K562 (cell line): Measurements from ENCODE around the gene ENTPD6. TPM values are rescaled to one million over a fixed set of nuclear protein-coding genes. Genes with fewer than 3 reads are reported as not detected.

Source experiments
- BCOR ChIP-seq: fragments of 450-650 bp; IDR thresholded peaks from 2 replicates; pipeline ENCODE4 v1.6.1; 2016
- CREM ChIP-seq: IDR thresholded peaks from 2 replicates; pipeline ENCODE4 v1.6.1; 2014; ENCODE audit warnings: antibody characterized with exemption, low read depth
- GABPA ChIP-seq: fragments of 200-800 bp; sonication (Bioruptor generic); conservative IDR thresholded peaks from 2 replicates; pipeline ENCODE4 v1.6.1; 2016; ENCODE audit warnings: low read depth, missing genetic modification characterization, missing compliant biosample characterization
- MCM3 ChIP-seq: fragments of 450-650 bp; IDR thresholded peaks from 2 replicates; pipeline ENCODE4 v1.6.1; 2016
- MXI1 ChIP-seq: IDR thresholded peaks from 2 replicates; pipeline ENCODE4 v1.6.1; 2011; ENCODE audit warnings: low read depth, mild to moderate bottlenecking, improper control_type of control experiment, low read length
- NCOA2 ChIP-seq, 2 experiments: fragments of 450-650 bp; IDR thresholded peaks; 2 replicates each; pipeline ENCODE4 v1.6.1; 2018; ENCODE audit warnings: mild to moderate bottlenecking in 2 of 2, moderate library complexity in 1 of 2; ENCODE audit not compliant: partially characterized antibody in 2 of 2
- PHB ChIP-seq: fragments of 250-450 bp; sonication (Bioruptor Pico); IDR thresholded peaks from 2 replicates; pipeline ENCODE4 v1.5.0; 2021
- POLR2G ChIP-seq: fragments of 200-400 bp; formaldehyde crosslinking; IDR thresholded peaks from 2 replicates; pipeline ENCODE4 v1.6.1; 2017; ENCODE audit warnings: low read depth, mild to moderate bottlenecking, antibody characterized with exemption, low read length, moderate library complexity
- POU5F1 ChIP-seq: fragments of 150-350 bp; IDR thresholded peaks from 2 replicates; pipeline ENCODE4 v1.6.1; 2014; ENCODE audit warnings: borderline replicate concordance, low read length, low read depth, mild to moderate bottlenecking; ENCODE audit not compliant: partially characterized antibody
- RBM15 ChIP-seq: fragments of 200-400 bp; formaldehyde crosslinking; IDR thresholded peaks from 2 replicates; pipeline ENCODE4 v1.6.1; 2018; ENCODE audit warnings: mild to moderate bottlenecking, low read length, moderate library complexity; ENCODE audit not compliant: insufficient read depth
- SETDB1 ChIP-seq: IDR thresholded peaks from one replicate; pipeline ENCODE4 v1.6.1; 2012; ENCODE audit warnings: low read length, control low read depth, inconsistent platforms
- SIN3B ChIP-seq: fragments of 450-650 bp; IDR thresholded peaks from 2 replicates; pipeline ENCODE4 v1.6.1; 2017; ENCODE audit warnings: low read depth, mild to moderate bottlenecking, moderate library complexity
- SMARCA4 ChIP-seq: fragments of 450-650 bp; IDR thresholded peaks from 2 replicates; pipeline ENCODE4 v1.6.1; 2016
- SP1 ChIP-seq: sonication (generic); formaldehyde crosslinking; IDR thresholded peaks from 2 replicates; pipeline ENCODE4 v1.8.1; 2022; ENCODE audit warnings: mild to moderate bottlenecking, missing genetic modification reagents
- SREBF2 ChIP-seq: sonication (generic); formaldehyde crosslinking; IDR thresholded peaks from 2 replicates; pipeline ENCODE4 v1.4.0; 2020; ENCODE audit warnings: mild to moderate bottlenecking, missing genetic modification reagents
- SUPT5H ChIP-seq: fragments of 450-650 bp; IDR thresholded peaks from 2 replicates; pipeline ENCODE4 v1.6.1; 2016
- ZFP36 ChIP-seq: fragments of 150-350 bp; IDR thresholded peaks from 2 replicates; pipeline ENCODE4 v1.6.1; 2018; ENCODE audit warnings: low read length, low read depth; ENCODE audit not compliant: partially characterized antibody
- ZNF696 ChIP-seq: fragments of 250-450 bp; sonication (Bioruptor Pico); conservative IDR thresholded peaks from 2 replicates; pipeline ENCODE4 v1.4.0; 2020; ENCODE audit warnings: mild to moderate bottlenecking, moderate library complexity
- ZNF717 ChIP-seq: fragments of 250-450 bp; sonication (Bioruptor Pico); IDR thresholded peaks from 2 replicates; pipeline ENCODE4 v1.5.0; 2021
- ZNF766 ChIP-seq: fragments of 200-800 bp; sonication (Bioruptor generic); conservative IDR thresholded peaks from 2 replicates; pipeline ENCODE4 v1.6.1; 2016; ENCODE audit warnings: missing genetic modification characterization, missing compliant biosample characterization
- polyA plus RNA-seq, 8 experiments: library from polyadenylated mRNA; depleted of rRNA in 4 of 8; stranded (reverse) in 5 of 8; unstranded in 3 of 8; fragments of >200 nt; fragmentation: Nextera tagmentation in 2 of 8; fragmentation: Illumina TruSeq in 1 of 8; extraction: Ambion mirVana in 2 of 8; extraction: Trizol in 1 of 8; gene quantifications; 2 replicates each; pipeline versions ENCODE4 v1.2.1 to v1.2.3, GENCODE V29; 2011 to 2014; ENCODE audit warnings: inconsistent platforms in 1 of 8, missing spikeins in 1 of 8
- total RNA-seq, 7 experiments: library from RNA; depleted of rRNA in 6 of 7; stranded (reverse); fragments of >200 nt in 6 of 7; fragmentation: Illumina TruSeq in 2 of 7; extraction: Trizol in 2 of 7; gene quantifications; 2 replicates each; pipeline versions ENCODE4 v1.2.1 to v1.2.3, GENCODE V29; 2011 to 2021; ENCODE audit warnings: low replicate concordance in 1 of 7
- TF ChIP-seq, protein P1 (sequence below): fragments of 250-450 bp; sonication (Bioruptor Pico); IDR thresholded peaks from 2 replicates; pipeline ENCODE4 v1.4.0; 2020; ENCODE audit warnings: borderline replicate concordance
- TF ChIP-seq, protein P2 (sequence below), 2 experiments: fragments of 450-650 bp in 1 of 2; sonication (generic) in 1 of 2; formaldehyde crosslinking in 1 of 2; IDR thresholded peaks in 1 of 2; conservative IDR thresholded peaks in 1 of 2; 2 replicates each; pipeline versions ENCODE4 v1.6.1 to v1.8.1; 2016 to 2023; ENCODE audit warnings: mild to moderate bottlenecking in 2 of 2, moderate library complexity in 2 of 2, inconsistent platforms in 1 of 2, missing genetic modification reagents in 1 of 2
- TF ChIP-seq, protein P3 (sequence below): fragments of 250-450 bp; sonication (Bioruptor Pico); IDR thresholded peaks from 2 replicates; pipeline ENCODE4 v1.4.0; 2020; ENCODE audit warnings: mild to moderate bottlenecking, moderate library complexity, borderline replicate concordance
- TF ChIP-seq, protein P4 (sequence below): fragments of 250-450 bp; sonication (Bioruptor Pico); IDR thresholded peaks from 2 replicates; pipeline ENCODE4 v1.5.0; 2021

Gene ENTPD6
- total and polyA plus RNA-seq, 9 of the 15 experiments (the other 6 are each of a cell fraction or from before 2014, with no cell fraction given): 0.82 to 36.8 (median 22.4) TPM

DNA sequence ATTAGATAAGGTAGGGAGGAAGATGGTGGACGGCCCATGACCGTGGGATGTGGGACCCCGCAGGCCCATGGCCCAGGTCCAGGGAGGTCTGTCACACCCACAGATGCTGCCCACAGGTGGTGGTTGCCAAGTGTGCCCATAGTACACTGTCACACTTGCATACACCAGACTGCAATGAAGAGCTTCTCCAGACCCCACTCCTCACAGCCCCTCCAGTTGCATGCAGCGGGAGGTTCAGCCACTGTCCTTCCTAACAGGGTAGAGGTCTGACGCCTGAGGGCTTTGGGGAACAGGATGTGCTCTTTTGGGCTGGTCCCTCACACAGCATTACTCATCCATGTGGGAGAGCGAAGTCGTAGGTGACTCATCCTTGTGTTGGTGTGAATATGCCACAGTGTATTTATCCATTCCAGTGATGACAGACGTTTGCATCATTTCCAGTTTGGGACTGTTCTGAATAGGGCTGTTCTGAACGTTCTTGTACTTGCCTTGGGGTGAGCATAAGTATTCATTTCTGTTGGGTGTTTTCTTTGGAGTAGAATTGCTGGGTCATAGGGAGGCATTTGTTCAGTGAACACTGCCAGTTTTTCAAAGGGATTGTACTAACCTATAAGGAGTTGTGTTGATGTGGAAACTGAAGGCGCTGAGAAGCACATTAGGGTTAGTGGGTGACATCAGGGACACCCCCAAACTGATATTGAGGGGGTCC is 42.3 kb downstream of the ENTPD6 start (continued):
- TF ChIP-seq SUPT5H (no peak), SMARCA4 (peak; percentile 92), ZFP36 (peak; percentile 96), BCOR (peak; percentile 68; the same call in 1 of the 2 replicates), ZNF696 (no peak), SETDB1 (no peak), MXI1 (no peak), SP1 (CRISPR knock-in tag) (0 out of 2 replicates have a peak, but pooled peaks have one; percentile 46), GABPA (tag) (peak; percentile 35), ZNF766 (CRISPR knock-in tag) (peak; percentile 45; the same call in 1 of the 2 replicates), PHB (no peak), RBM15 (no peak), ZNF717 (no peak), MCM3 (no peak), POLR2G (peak; percentile 53; the same call in 1 of the 2 replicates), CREM (peak; percentile 76), SREBF2 (no peak), SIN3B (no peak), POU5F1 (no peak), NCOA2 (IDR thresholded peaks at IDR 0.05; ENCODE audit: partially characterized antibody in 2 of 2) (peak in 1 of 2 experiments; percentile 72)
- TF ChIP-seq, protein P1, sequence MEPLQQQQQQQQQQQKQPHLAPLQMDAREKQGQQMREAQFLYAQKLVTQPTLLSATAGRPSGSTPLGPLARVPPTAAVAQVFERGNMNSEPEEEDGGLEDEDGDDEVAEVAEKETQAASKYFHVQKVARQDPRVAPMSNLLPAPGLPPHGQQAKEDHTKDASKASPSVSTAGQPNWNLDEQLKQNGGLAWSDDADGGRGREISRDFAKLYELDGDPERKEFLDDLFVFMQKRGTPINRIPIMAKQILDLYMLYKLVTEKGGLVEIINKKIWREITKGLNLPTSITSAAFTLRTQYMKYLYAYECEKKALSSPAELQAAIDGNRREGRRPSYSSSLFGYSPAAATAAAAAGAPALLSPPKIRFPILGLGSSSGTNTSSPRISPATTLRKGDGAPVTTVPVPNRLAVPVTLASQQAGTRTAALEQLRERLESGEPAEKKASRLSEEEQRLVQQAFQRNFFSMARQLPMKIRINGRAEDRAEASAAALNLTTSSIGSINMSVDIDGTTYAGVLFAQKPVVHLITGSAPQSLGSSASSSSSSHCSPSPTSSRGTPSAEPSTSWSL (CRISPR knock-in tag): no peak
- TF ChIP-seq, protein P2, sequence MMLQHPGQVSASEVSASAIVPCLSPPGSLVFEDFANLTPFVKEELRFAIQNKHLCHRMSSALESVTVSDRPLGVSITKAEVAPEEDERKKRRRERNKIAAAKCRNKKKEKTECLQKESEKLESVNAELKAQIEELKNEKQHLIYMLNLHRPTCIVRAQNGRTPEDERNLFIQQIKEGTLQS (IDR thresholded peaks at IDR 0.05): peak; percentile 100
- TF ChIP-seq, protein P2 (CRISPR knock-in tag; conservative IDR thresholded peaks at IDR 0.05): peak; percentile 98
- TF ChIP-seq, protein P3, sequence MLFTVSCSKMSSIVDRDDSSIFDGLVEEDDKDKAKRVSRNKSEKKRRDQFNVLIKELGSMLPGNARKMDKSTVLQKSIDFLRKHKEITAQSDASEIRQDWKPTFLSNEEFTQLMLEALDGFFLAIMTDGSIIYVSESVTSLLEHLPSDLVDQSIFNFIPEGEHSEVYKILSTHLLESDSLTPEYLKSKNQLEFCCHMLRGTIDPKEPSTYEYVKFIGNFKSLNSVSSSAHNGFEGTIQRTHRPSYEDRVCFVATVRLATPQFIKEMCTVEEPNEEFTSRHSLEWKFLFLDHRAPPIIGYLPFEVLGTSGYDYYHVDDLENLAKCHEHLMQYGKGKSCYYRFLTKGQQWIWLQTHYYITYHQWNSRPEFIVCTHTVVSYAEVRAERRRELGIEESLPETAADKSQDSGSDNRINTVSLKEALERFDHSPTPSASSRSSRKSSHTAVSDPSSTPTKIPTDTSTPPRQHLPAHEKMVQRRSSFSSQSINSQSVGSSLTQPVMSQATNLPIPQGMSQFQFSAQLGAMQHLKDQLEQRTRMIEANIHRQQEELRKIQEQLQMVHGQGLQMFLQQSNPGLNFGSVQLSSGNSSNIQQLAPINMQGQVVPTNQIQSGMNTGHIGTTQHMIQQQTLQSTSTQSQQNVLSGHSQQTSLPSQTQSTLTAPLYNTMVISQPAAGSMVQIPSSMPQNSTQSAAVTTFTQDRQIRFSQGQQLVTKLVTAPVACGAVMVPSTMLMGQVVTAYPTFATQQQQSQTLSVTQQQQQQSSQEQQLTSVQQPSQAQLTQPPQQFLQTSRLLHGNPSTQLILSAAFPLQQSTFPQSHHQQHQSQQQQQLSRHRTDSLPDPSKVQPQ (CRISPR knock-in tag): no peak
- TF ChIP-seq, protein P4, sequence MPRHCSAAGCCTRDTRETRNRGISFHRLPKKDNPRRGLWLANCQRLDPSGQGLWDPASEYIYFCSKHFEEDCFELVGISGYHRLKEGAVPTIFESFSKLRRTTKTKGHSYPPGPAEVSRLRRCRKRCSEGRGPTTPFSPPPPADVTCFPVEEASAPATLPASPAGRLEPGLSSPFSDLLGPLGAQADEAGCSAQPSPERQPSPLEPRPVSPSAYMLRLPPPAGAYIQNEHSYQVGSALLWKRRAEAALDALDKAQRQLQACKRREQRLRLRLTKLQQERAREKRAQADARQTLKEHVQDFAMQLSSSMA (CRISPR knock-in tag): no peak
